Loucy (cell line): ENCODE results near the gene IGDCC3.
A peak's percentile ranks its signal among the peaks of the same experiment; 100 is the strongest.

Experiments
- H2AFZ ChIP-seq: fragments of 200-600 bp; sonication (generic); 2 replicates; pipeline ENCODE4 v1.6.0; 2016; ENCODE audit warnings: antibody characterized with exemption, mild to moderate bottlenecking, low read length, moderate library complexity
- H3F3A ChIP-seq: fragments of 200-600 bp; 2 replicates; pipeline ENCODE4 v1.6.0; 2016; ENCODE audit warnings: antibody characterized with exemption, low read depth, mild to moderate bottlenecking
- H3K27me3 ChIP-seq: fragments of 200-600 bp; sonication (generic); 2 replicates; pipeline ENCODE4 v1.6.1; 2014; ENCODE audit warnings: low read length, mild to moderate bottlenecking; ENCODE audit not compliant: insufficient read depth, poor library complexity, severe bottlenecking
- H3K36me3 ChIP-seq: fragments of 200-600 bp; sonication (generic); 2 replicates; pipeline ENCODE4 v1.6.1; 2016; ENCODE audit warnings: low read length; ENCODE audit not compliant: insufficient read depth
- H3K4me1 ChIP-seq: fragments of 200-600 bp; sonication (generic); 2 replicates; pipeline ENCODE4 v1.5.1; 2014; ENCODE audit warnings: low read length, mild to moderate bottlenecking; ENCODE audit not compliant: insufficient read depth, poor library complexity, severe bottlenecking
- H3K4me2 ChIP-seq: fragments of 200-600 bp; sonication (generic); 2 replicates; pipeline ENCODE4 v1.6.0; 2014; ENCODE audit warnings: antibody characterized with exemption, low read length, low read depth, mild to moderate bottlenecking; ENCODE audit not compliant: poor library complexity, severe bottlenecking
- H3K4me3 ChIP-seq: fragments of 200-600 bp; sonication (generic); 2 replicates; pipeline ENCODE4 v1.5.1; 2014; ENCODE audit warnings: low read length, mild to moderate bottlenecking, mixed read lengths; ENCODE audit not compliant: poor library complexity, severe bottlenecking
- H3K79me2 ChIP-seq: fragments of 200-600 bp; sonication (generic); 2 replicates; pipeline ENCODE4 v1.6.1; 2014; ENCODE audit warnings: low read length; ENCODE audit not compliant: insufficient read depth
- H3K9ac ChIP-seq: fragments of 200-600 bp; sonication (generic); 2 replicates; pipeline ENCODE4 v1.6.0; 2014; ENCODE audit warnings: mild to moderate bottlenecking, low read depth, low read length, moderate library complexity; ENCODE audit not compliant: poor library complexity, severe bottlenecking
- H3K9me2 ChIP-seq: fragments of 200-600 bp; sonication (generic); replicated peaks from 2 replicates; pipeline ENCODE4 v1.6.1; 2016; ENCODE audit warnings: low read depth, low read length, mixed read lengths
- H3K9me3 ChIP-seq: fragments of 200-600 bp; sonication (generic); 2 replicates; pipeline ENCODE4 v1.6.1; 2014; ENCODE audit warnings: mild to moderate bottlenecking, antibody characterized with exemption, low read length, low read depth; ENCODE audit not compliant: insufficient read depth
- H4K20me1 ChIP-seq: fragments of 200-600 bp; sonication (generic); 2 replicates; pipeline ENCODE4 v1.6.0; 2014; ENCODE audit warnings: antibody characterized with exemption, low read length, mild to moderate bottlenecking; ENCODE audit not compliant: insufficient read depth, poor library complexity, severe bottlenecking
- CTCF ChIP-seq: fragments of 200-600 bp; sonication (generic); conservative IDR thresholded peaks from 2 replicates; pipeline ENCODE4 v1.5.1; 2014; ENCODE audit warnings: mild to moderate bottlenecking, antibody characterized with exemption, low read length
- EZH2phosphoT487 ChIP-seq: fragments of 200-600 bp; IDR thresholded peaks from 2 replicates; pipeline ENCODE4 v1.6.1; 2018; ENCODE audit warnings: antibody characterized with exemption, mild to moderate bottlenecking, moderate library complexity, borderline replicate concordance

Gene IGDCC3

GRCh38 chr15:65374821-65375401 is 2.9 kb downstream of the IGDCC3 start:
- Histone ChIP-seq H3K36me3 (no peaks in the 10 kb centered on the region), H3K9me3 (no peaks in the 10 kb centered on the region), H3K4me1 (peaks cover 6% of the 10 kb centered on the region), H2AFZ (no peak overlapping the region), H3F3A (no peaks in the 10 kb centered on the region), H3K79me2 (no peaks in the 10 kb centered on the region), H4K20me1 (no peaks in the 10 kb centered on the region), H3K9ac (no peak overlapping the region), H3K4me3 (no peak overlapping the region), H3K4me2 (no peak overlapping the region), H3K27me3 (no peaks in the 10 kb centered on the region), H3K9me2 (no peaks in the 10 kb centered on the region)
- TF ChIP-seq CTCF: no peak

- Histone ChIP-seq H2AFZ (no peak overlapping the region), H4K20me1 (no peaks in the 10 kb centered on the region), H3K4me3 (no peak overlapping the region), H3F3A (no peaks in the 10 kb centered on the region), H3K9ac (no peak overlapping the region), H3K36me3 (no peaks in the 10 kb centered on the region), H3K9me2 (no peaks in the 10 kb centered on the region), H3K79me2 (no peaks in the 10 kb centered on the region), H3K4me2 (no peak overlapping the region), H3K4me1 (peaks cover 6% of the 10 kb centered on the region), H3K27me3 (no peaks in the 10 kb centered on the region), H3K9me3 (no peaks in the 10 kb centered on the region)
- TF ChIP-seq EZH2phosphoT487: no peak
- TF ChIP-seq CTCF: no peak
Measured at GRCh38 chr15:65374334-65374733, 3.5 kb downstream of the IGDCC3 start.

GRCh38 chr15:65373163-65373651 is 4.6 kb downstream of the IGDCC3 start:
- Histone ChIP-seq H3K79me2 (no peaks in the 10 kb centered on the region), H3K4me2 (no peak overlapping the region), H3K36me3 (no peaks in the 10 kb centered on the region), H3K27me3 (no peaks in the 10 kb centered on the region), H2AFZ (peak overlapping the region; percentile 34; the same call in 1 of the 2 replicates), H3K9me2 (no peaks in the 10 kb centered on the region), H4K20me1 (no peaks in the 10 kb centered on the region), H3K9me3 (no peaks in the 10 kb centered on the region), H3F3A (no peaks in the 10 kb centered on the region), H3K9ac (no peak overlapping the region), H3K4me3 (no peak overlapping the region), H3K4me1 (peaks cover 6% of the 10 kb centered on the region)
- TF ChIP-seq EZH2phosphoT487: no peak
- no peak for TF ChIP-seq CTCF
